ENCODE measurements around the gene ADSS1.

- TF ChIP-seq, protein P1, sequence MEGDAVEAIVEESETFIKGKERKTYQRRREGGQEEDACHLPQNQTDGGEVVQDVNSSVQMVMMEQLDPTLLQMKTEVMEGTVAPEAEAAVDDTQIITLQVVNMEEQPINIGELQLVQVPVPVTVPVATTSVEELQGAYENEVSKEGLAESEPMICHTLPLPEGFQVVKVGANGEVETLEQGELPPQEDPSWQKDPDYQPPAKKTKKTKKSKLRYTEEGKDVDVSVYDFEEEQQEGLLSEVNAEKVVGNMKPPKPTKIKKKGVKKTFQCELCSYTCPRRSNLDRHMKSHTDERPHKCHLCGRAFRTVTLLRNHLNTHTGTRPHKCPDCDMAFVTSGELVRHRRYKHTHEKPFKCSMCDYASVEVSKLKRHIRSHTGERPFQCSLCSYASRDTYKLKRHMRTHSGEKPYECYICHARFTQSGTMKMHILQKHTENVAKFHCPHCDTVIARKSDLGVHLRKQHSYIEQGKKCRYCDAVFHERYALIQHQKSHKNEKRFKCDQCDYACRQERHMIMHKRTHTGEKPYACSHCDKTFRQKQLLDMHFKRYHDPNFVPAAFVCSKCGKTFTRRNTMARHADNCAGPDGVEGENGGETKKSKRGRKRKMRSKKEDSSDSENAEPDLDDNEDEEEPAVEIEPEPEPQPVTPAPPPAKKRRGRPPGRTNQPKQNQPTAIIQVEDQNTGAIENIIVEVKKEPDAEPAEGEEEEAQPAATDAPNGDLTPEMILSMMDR (conservative IDR thresholded peaks at IDR 0.05; ENCODE audit: low read length): no peak
- no peak for TF ChIP-seq EZH2phosphoT487 (IDR thresholded peaks at IDR 0.05; ENCODE audit: borderline replicate concordance)
Measured at GRCh38 chr14:104697892-104698583, 26.0 kb upstream of the ADSS1 start.

Data from Loucy (cell line).